Neutrophil (primary cell): ENCODE results near the gene MOB2.

Experiments used
- H3K27ac ChIP-seq: fragments of 200-600 bp; sonication (generic); 2 replicates; pipeline ENCODE4 v1.5.1; 2016; ENCODE audit warnings: mild to moderate bottlenecking, moderate library complexity
- H3K27me3 ChIP-seq: fragments of 200-600 bp; sonication (generic); 2 replicates; pipeline ENCODE4 v1.6.0; 2016; ENCODE audit warnings: mild to moderate bottlenecking
- H3K36me3 ChIP-seq: fragments of 200-600 bp; sonication (generic); 2 replicates; pipeline ENCODE4 v1.5.1; 2017
- H3K4me1 ChIP-seq, 2 experiments: fragments of 200-600 bp in 1 of 2; sonication (generic) in 1 of 2; 1 replicate in 1 of 2; 2 replicates in 1 of 2; pipeline versions ENCODE4 v1.5.1 to v1.6.1; 2013 to 2016; ENCODE audit warnings: low read depth in 1 of 2, low read length in 1 of 2, mild to moderate bottlenecking in 1 of 2, moderate library complexity in 1 of 2; ENCODE audit not compliant: control insufficient read depth in 1 of 2, insufficient read depth in 1 of 2
- H3K4me3 ChIP-seq, 2 experiments: fragments of 200-600 bp in 1 of 2; sonication (generic) in 1 of 2; 1 replicate in 1 of 2; 2 replicates in 1 of 2; pipeline ENCODE4 v1.5.1; 2013 to 2016; ENCODE audit warnings: low read depth in 1 of 2, low read length in 1 of 2, mild to moderate bottlenecking in 1 of 2, moderate library complexity in 1 of 2
- H3K9me3 ChIP-seq: fragments of 200-600 bp; sonication (generic); 2 replicates; pipeline ENCODE4 v1.5.1; 2016
- TF ChIP-seq, protein P1 (sequence below): fragments of 200-600 bp; sonication (generic); IDR thresholded peaks from 2 replicates; pipeline ENCODE4 v1.5.1; 2016; ENCODE audit warnings: antibody characterized with exemption

MOB2 gene

GRCh38 chr11:1507381-1508140 is 21.0 kb upstream of the MOB2 start:
- Histone ChIP-seq H3K4me3 (no peak overlapping the region), H3K27me3 (no peaks in the 10 kb centered on the region), H3K36me3 (no peaks in the 10 kb centered on the region), H3K4me1 (no peaks in the 10 kb centered on the region), H3K9me3 (no peaks in the 10 kb centered on the region), H3K27ac (no peak overlapping the region)
- TF ChIP-seq, protein P1, sequence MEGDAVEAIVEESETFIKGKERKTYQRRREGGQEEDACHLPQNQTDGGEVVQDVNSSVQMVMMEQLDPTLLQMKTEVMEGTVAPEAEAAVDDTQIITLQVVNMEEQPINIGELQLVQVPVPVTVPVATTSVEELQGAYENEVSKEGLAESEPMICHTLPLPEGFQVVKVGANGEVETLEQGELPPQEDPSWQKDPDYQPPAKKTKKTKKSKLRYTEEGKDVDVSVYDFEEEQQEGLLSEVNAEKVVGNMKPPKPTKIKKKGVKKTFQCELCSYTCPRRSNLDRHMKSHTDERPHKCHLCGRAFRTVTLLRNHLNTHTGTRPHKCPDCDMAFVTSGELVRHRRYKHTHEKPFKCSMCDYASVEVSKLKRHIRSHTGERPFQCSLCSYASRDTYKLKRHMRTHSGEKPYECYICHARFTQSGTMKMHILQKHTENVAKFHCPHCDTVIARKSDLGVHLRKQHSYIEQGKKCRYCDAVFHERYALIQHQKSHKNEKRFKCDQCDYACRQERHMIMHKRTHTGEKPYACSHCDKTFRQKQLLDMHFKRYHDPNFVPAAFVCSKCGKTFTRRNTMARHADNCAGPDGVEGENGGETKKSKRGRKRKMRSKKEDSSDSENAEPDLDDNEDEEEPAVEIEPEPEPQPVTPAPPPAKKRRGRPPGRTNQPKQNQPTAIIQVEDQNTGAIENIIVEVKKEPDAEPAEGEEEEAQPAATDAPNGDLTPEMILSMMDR = no peak

DNA sequence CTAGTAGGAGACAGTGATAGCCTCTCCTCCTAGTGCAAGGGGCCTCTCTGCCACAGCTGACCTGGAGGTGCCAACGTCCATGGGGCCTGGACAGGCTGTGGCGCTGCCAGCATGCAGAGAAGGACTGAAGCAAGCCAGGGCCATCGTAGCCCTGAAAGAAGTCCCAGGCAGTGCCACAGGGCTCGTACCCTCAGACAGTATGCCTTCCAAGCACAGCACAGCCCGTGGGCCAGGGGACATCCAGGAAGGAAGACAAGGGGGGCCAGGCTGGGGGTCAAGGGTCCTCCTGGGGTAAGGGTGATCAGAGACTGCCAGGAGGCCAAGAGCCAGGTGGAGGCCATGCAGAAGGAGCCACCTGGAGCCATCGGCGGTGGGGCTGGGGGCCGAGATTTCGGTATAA is 20.4 kb upstream of the MOB2 start:
- TF ChIP-seq, protein P1 = no peak
- no peak overlapping the region for H3K4me3 ChIP-seq
- no peaks in the 10 kb centered on the region for H3K4me1 ChIP-seq
- H3K9me3 ChIP-seq = no peaks in the 10 kb centered on the region
- no peaks in the 10 kb centered on the region for H3K27me3 ChIP-seq
- H3K27ac ChIP-seq = no peak overlapping the region
- H3K36me3 ChIP-seq = no peaks in the 10 kb centered on the region

GRCh38 chr11:1505480-1505879 is 18.9 kb upstream of the MOB2 start:
- Histone ChIP-seq H3K27me3 (no peaks in the 10 kb centered on the region), H3K4me3 (no peak overlapping the region), H3K9me3 (no peaks in the 10 kb centered on the region), H3K36me3 (no peaks in the 10 kb centered on the region), H3K4me1 (no peaks in the 10 kb centered on the region), H3K27ac (no peak overlapping the region)
- TF ChIP-seq, protein P1 = no peak

GRCh38 chr11:1504581-1505290 is 18.2 kb upstream of the MOB2 start:
- Histone ChIP-seq H3K9me3 (no peaks in the 10 kb centered on the region), H3K27me3 (no peaks in the 10 kb centered on the region), H3K4me1 (no peaks in the 10 kb centered on the region), H3K36me3 (no peaks in the 10 kb centered on the region), H3K4me3 (no peak overlapping the region), H3K27ac (no peak overlapping the region)
- TF ChIP-seq, protein P1 = no peak

DNA sequence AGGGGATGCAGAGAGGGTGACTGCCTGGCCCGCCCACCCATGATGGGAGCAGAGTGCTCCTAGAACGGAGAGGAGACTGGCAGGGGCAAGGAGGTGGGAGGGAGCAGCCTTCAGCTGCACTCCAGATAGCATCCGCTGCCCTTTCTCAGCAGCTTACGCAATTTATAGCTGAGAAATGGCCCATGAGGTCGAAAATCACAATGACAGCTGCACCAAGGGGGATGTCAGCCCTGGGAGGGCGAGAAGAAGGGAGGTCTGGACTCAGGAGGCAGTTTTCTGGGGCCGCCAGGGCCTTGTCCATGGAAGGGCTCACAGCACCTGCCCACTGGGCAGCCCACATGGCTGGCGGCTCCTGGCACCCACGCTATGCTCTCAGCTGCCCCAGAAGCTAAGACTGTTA is 17.6 kb upstream of the MOB2 start:
- Histone ChIP-seq H3K36me3 (no peaks in the 10 kb centered on the region), H3K4me1 (no peaks in the 10 kb centered on the region), H3K4me3 (no peak overlapping the region), H3K27ac (no peak overlapping the region), H3K9me3 (no peaks in the 10 kb centered on the region), H3K27me3 (no peaks in the 10 kb centered on the region)
- TF ChIP-seq, protein P1 = no peak
